Neutrophil (primary cell): ENCODE results near the gene AKAP6.

Source experiments
- H3K27ac ChIP-seq: fragments of 200-600 bp; sonication (generic); 2 replicates; pipeline ENCODE4 v1.5.1; 2016; ENCODE audit warnings: mild to moderate bottlenecking, moderate library complexity
- H3K27me3 ChIP-seq: fragments of 200-600 bp; sonication (generic); 2 replicates; pipeline ENCODE4 v1.6.0; 2016; ENCODE audit warnings: mild to moderate bottlenecking
- H3K36me3 ChIP-seq: fragments of 200-600 bp; sonication (generic); 2 replicates; pipeline ENCODE4 v1.5.1; 2017
- H3K4me1 ChIP-seq, 2 experiments: fragments of 200-600 bp in 1 of 2; sonication (generic) in 1 of 2; 1 replicate in 1 of 2; 2 replicates in 1 of 2; pipeline versions ENCODE4 v1.5.1 to v1.6.1; 2013 to 2016; ENCODE audit warnings: low read depth in 1 of 2, low read length in 1 of 2, mild to moderate bottlenecking in 1 of 2, moderate library complexity in 1 of 2; ENCODE audit not compliant: control insufficient read depth in 1 of 2, insufficient read depth in 1 of 2
- H3K4me3 ChIP-seq, 2 experiments: fragments of 200-600 bp in 1 of 2; sonication (generic) in 1 of 2; 1 replicate in 1 of 2; 2 replicates in 1 of 2; pipeline ENCODE4 v1.5.1; 2013 to 2016; ENCODE audit warnings: low read depth in 1 of 2, low read length in 1 of 2, mild to moderate bottlenecking in 1 of 2, moderate library complexity in 1 of 2
- H3K9me3 ChIP-seq: fragments of 200-600 bp; sonication (generic); 2 replicates; pipeline ENCODE4 v1.5.1; 2016
- CTCF ChIP-seq: fragments of 200-600 bp; sonication (generic); IDR thresholded peaks from 2 replicates; pipeline ENCODE4 v1.5.1; 2016; ENCODE audit warnings: antibody characterized with exemption

AKAP6 gene

GRCh38 chr14:32512813-32513212 lies 183.7 kb downstream of the AKAP6 start:
- no peaks in the 10 kb centered on the region for H3K9me3 ChIP-seq
- no peaks in the 10 kb centered on the region for H3K36me3 ChIP-seq
- H3K4me1 ChIP-seq: no peaks in the 10 kb centered on the region
- no peak for TF ChIP-seq CTCF
- H3K4me3 ChIP-seq: no peak overlapping the region
- no peak overlapping the region for H3K27ac ChIP-seq
- no peaks in the 10 kb centered on the region for H3K27me3 ChIP-seq

- no peak for TF ChIP-seq CTCF
- H3K27ac ChIP-seq: no peak overlapping the region
- H3K4me3 ChIP-seq: no peak overlapping the region
- no peaks in the 10 kb centered on the region for H3K36me3 ChIP-seq
- no peaks in the 10 kb centered on the region for H3K27me3 ChIP-seq
- H3K9me3 ChIP-seq: no peaks in the 10 kb centered on the region
- no peaks in the 10 kb centered on the region for H3K4me1 ChIP-seq
Measured at GRCh38 chr14:32513571-32514009, 184.5 kb downstream of the AKAP6 start.

GRCh38 chr14:32514236-32514635 lies 185.1 kb downstream of the AKAP6 start:
- H3K9me3 ChIP-seq: no peaks in the 10 kb centered on the region
- no peaks in the 10 kb centered on the region for H3K4me1 ChIP-seq
- H3K36me3 ChIP-seq: no peaks in the 10 kb centered on the region
- no peak overlapping the region for H3K27ac ChIP-seq
- no peak for TF ChIP-seq CTCF
- H3K27me3 ChIP-seq: no peaks in the 10 kb centered on the region
- no peak overlapping the region for H3K4me3 ChIP-seq

- no peak for TF ChIP-seq CTCF
- no peak overlapping the region for H3K4me3 ChIP-seq
- H3K36me3 ChIP-seq: no peaks in the 10 kb centered on the region
- H3K27ac ChIP-seq: no peak overlapping the region
- no peaks in the 10 kb centered on the region for H3K9me3 ChIP-seq
- H3K4me1 ChIP-seq: no peaks in the 10 kb centered on the region
- no peaks in the 10 kb centered on the region for H3K27me3 ChIP-seq
Measured at GRCh38 chr14:32514681-32515080, 185.6 kb downstream of the AKAP6 start.

DNA sequence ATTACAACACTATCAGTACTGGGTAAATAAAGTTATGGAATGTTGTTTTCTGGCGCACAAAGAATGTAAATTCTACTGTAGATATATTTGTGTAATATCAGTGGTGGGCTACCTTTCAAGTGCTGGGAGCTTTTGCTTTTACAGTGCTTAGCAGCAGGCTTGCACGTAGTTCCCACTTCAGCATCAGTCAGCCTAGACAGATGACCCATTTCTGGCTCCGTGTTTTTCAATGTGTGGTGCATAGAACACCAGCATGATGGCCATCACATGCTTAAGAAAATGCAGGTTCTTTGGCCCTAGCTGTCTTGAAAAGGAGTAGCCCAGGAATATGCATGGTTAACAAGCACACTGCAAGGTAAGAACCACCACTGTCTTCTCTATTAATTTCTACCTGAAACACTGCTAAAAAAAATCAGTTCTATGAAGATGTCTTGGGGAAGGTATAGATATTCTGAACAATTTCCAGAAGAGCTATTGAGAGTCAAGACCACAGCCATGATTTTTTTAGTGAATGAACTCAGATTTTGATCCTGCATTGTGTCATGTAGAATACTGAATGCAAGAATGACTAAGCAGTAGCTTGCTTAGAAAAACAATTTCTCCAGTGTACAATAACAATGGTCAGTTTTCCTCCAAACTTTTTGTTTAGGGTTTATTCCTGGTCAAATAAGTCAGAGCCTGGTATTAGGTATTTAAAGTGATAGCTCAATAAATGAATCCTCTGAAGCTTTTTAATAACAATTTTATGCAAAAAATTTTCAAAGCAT lies 195.7 kb downstream of the AKAP6 start:
- Histone ChIP-seq H3K4me3 (no peak overlapping the region), H3K4me1 (no peaks in the 10 kb centered on the region), H3K27me3 (no peaks in the 10 kb centered on the region), H3K27ac (no peak overlapping the region), H3K36me3 (no peaks in the 10 kb centered on the region), H3K9me3 (no peaks in the 10 kb centered on the region)
- no peak for TF ChIP-seq CTCF
